ENCODE results near the gene TOB2. TPM values are rescaled to one million over a fixed set of nuclear protein-coding genes. Genes with fewer than 3 reads are reported as not detected.
A peak's percentile ranks its signal among the peaks of the same experiment; 100 is the strongest.

Gene TOB2
- total and polyA plus RNA-seq, 2 donors from 2014 or later = 20.8 to 54.3 TPM

- no peak for DNase-seq
- peaks cover 0 to 47% (median 40%) of the 10 kb centered on the region in 3 donors for H3K4me1 ChIP-seq (ENCODE audit: control insufficient read depth in 2 of 3, insufficient read depth in 2 of 3, low read depth in 1 of 3, low read length in 3 of 3)
- H3K27ac ChIP-seq (ENCODE audit: low read depth in 2 of 2, low read length in 2 of 2) = no peak overlapping the region
- H3K27me3 ChIP-seq (ENCODE audit: control insufficient read depth, insufficient read depth, low read length) = no peaks in the 10 kb centered on the region
- no peak overlapping the region for H3K4me3 ChIP-seq (ENCODE audit: low read length in 3 of 3)
- intact Hi-C loops (cut with DNase I) = no loop called here
- no peak overlapping the region for H3K9ac ChIP-seq (ENCODE audit: low read length in 3 of 3)
- no peak for FAIRE-seq
- TF ChIP-seq CTCF (IDR thresholded peaks at IDR 0.05; ENCODE audit: borderline replicate concordance, extremely low read depth, insufficient read depth) = no peak
- H3K9me3 ChIP-seq (ENCODE audit: control insufficient read depth in 2 of 3, insufficient read depth in 1 of 3, low read length in 3 of 3) = no peaks in the 10 kb centered on the region
- H3K36me3 ChIP-seq (ENCODE audit: control insufficient read depth in 2 of 3, insufficient read depth in 3 of 3, low read length in 3 of 3) = peaks cover 0 to 6% (median 0%) of the 10 kb centered on the region in 3 donors
Observed at GRCh38 chr22:41478891-41479521, 32.4 kb upstream of the TOB2 start.

GRCh38 chr22:41478473-41478872 is 31.9 kb upstream of the TOB2 start:
- H3K4me1 ChIP-seq (ENCODE audit: control insufficient read depth in 2 of 3, insufficient read depth in 2 of 3, low read depth in 1 of 3, low read length in 3 of 3) = peaks cover 0 to 48% (median 42%) of the 10 kb centered on the region in 3 donors
- H3K27ac ChIP-seq (ENCODE audit: low read depth in 2 of 2, low read length in 2 of 2) = no peak overlapping the region
- peaks cover 0 to 6% (median 0%) of the 10 kb centered on the region in 3 donors for H3K36me3 ChIP-seq (ENCODE audit: control insufficient read depth in 2 of 3, insufficient read depth in 3 of 3, low read length in 3 of 3)
- DNase-seq (no peak), FAIRE-seq (no peak)
- intact Hi-C loops (cut with DNase I) = no loop called here
- H3K27me3 ChIP-seq (ENCODE audit: control insufficient read depth, insufficient read depth, low read length) = no peaks in the 10 kb centered on the region
- TF ChIP-seq CTCF (IDR thresholded peaks at IDR 0.05; ENCODE audit: borderline replicate concordance, extremely low read depth, insufficient read depth) = no peak
- H3K4me3 ChIP-seq (ENCODE audit: low read length in 3 of 3) = no peak overlapping the region
- no peak overlapping the region for H3K9ac ChIP-seq (ENCODE audit: low read length in 3 of 3)
- H3K9me3 ChIP-seq (ENCODE audit: control insufficient read depth in 2 of 3, insufficient read depth in 1 of 3, low read length in 3 of 3) = no peaks in the 10 kb centered on the region

GRCh38 chr22:41474872-41475451 is 28.4 kb upstream of the TOB2 start:
- Histone ChIP-seq H3K27ac (ENCODE audit: low read depth in 2 of 2, low read length in 2 of 2) (peak overlapping the region; percentile 84 to 86), H3K36me3 (ENCODE audit: control insufficient read depth in 2 of 3, insufficient read depth in 3 of 3, low read length in 3 of 3) (peaks cover 0 to 4% (median 0%) of the 10 kb centered on the region in 3 donors), H3K9ac (ENCODE audit: low read length in 3 of 3) (no peak overlapping the region), H3K27me3 (ENCODE audit: control insufficient read depth, insufficient read depth, low read length) (no peaks in the 10 kb centered on the region), H3K9me3 (ENCODE audit: control insufficient read depth in 2 of 3, insufficient read depth in 1 of 3, low read length in 3 of 3) (no peaks in the 10 kb centered on the region), H3K4me1 (ENCODE audit: control insufficient read depth in 2 of 3, insufficient read depth in 2 of 3, low read depth in 1 of 3, low read length in 3 of 3) (peaks cover 4 to 45% (median 30%) of the 10 kb centered on the region in 3 donors), H3K4me3 (ENCODE audit: low read length in 3 of 3) (no peak overlapping the region)
- peak in 1 of 5 donors; percentile 18 for DNase-seq
- FAIRE-seq = no peak
- intact Hi-C loops (cut with DNase I) = no loop called here
- TF ChIP-seq CTCF (IDR thresholded peaks at IDR 0.05; ENCODE audit: borderline replicate concordance, extremely low read depth, insufficient read depth) = no peak

Data from kidney (tissue), 14 donors.